GM12878 (cell line): ENCODE data around the gene TNFSF8. TPM values are rescaled to one million over a fixed set of nuclear protein-coding genes. Genes with fewer than 3 reads are reported as not detected.

Source experiments
- ATAC-seq: fragments of 200-7000 bp; cut with Tn5 transposase; 3 replicates; pipeline ENCODE4 v1.9.1; 2020; ENCODE audit warnings: mild to moderate bottlenecking, moderate library complexity
- BruUV-seq: library from RNA; stranded (reverse); fragments of 400-500 nt; replicated peaks from 2 replicates; lab custom pipeline; 2021; lab: Mats Ljungman, UMichigan
- CTCF ChIA-PET: fragments of 300-600 bp; sonication (Branson Sonifier 250); formaldehyde crosslinking; extraction: SDS; loops from one replicate; lab custom pipeline; 2021; ENCODE audit warnings: inconsistent platforms; lab: Yijun Ruan, JAX
- POLR2A ChIA-PET: fragments of 350-600 bp; formaldehyde crosslinking; extraction: SDS; loops from one replicate; lab custom pipeline; 2021; ENCODE audit warnings: inconsistent platforms; lab: Charles Lee
- RAD21 ChIA-PET: fragments of 300-600 bp; sonication (Branson Sonifier 250); formaldehyde crosslinking; loops from one replicate; lab custom pipeline; 2023; ENCODE audit warnings: antibody characterized with exemption; ENCODE audit not compliant: unreplicated experiment; lab: Charles Lee
- SMC1A ChIA-PET: fragments of 300-600 bp; sonication (Branson Sonifier 250); formaldehyde crosslinking; loops from one replicate; lab custom pipeline; 2023; ENCODE audit not compliant: unreplicated experiment, uncharacterized antibody; lab: Charles Lee
- DNase-seq: peaks from one replicate; pipeline ENCODE4 v3.0.0-alpha.2; 2011; ENCODE audit warnings: low read depth, low spot score
- FAIRE-seq: peaks from 3 replicates; lab custom pipeline; 2011; peaks lifted over from hg19 to GRCh38; lab: Jason Lieb, UNC
- H2AFZ ChIP-seq: 2 replicates; pipeline ENCODE4 v1.6.0; 2011; ENCODE audit warnings: low read depth, low read length, control low read depth; ENCODE audit not compliant: control insufficient read depth
- H3K27ac ChIP-seq: 2 replicates; pipeline ENCODE4 v1.5.1; 2011; ENCODE audit warnings: control low read depth; ENCODE audit not compliant: control insufficient read depth, insufficient read depth
- H3K27me3 ChIP-seq, 2 experiments: replicated peaks in 1 of 2; 2 replicates each; pipeline versions ENCODE4 v1.6.0 to v1.6.1; 2011; ENCODE audit warnings: low read length in 1 of 2; ENCODE audit not compliant: control insufficient read depth in 2 of 2, insufficient read depth in 2 of 2
- H3K36me3 ChIP-seq, 2 experiments: 2 replicates each; pipeline ENCODE4 v1.5.1; 2011; ENCODE audit warnings: low read length in 1 of 2; ENCODE audit not compliant: control insufficient read depth in 2 of 2, insufficient read depth in 2 of 2
- H3K4me1 ChIP-seq: 2 replicates; pipeline ENCODE4 v1.6.1; 2011; ENCODE audit warnings: mild to moderate bottlenecking, low read length, moderate library complexity, mixed read lengths; ENCODE audit not compliant: control insufficient read depth, insufficient read depth
- H3K4me2 ChIP-seq: 2 replicates; pipeline ENCODE4 v1.6.0; 2011; ENCODE audit warnings: control low read depth; ENCODE audit not compliant: control insufficient read depth, insufficient read depth
- H3K4me3 ChIP-seq: fragments of 200-600 bp; sonication (generic); 2 replicates; pipeline ENCODE4 v1.5.1; 2016
- H3K79me2 ChIP-seq: 2 replicates; pipeline ENCODE4 v1.6.0; 2011; ENCODE audit warnings: low read length; ENCODE audit not compliant: control insufficient read depth, insufficient read depth
- H3K9ac ChIP-seq: 2 replicates; pipeline ENCODE4 v1.8.0; 2011; ENCODE audit warnings: low read length, control low read depth, mixed read lengths; ENCODE audit not compliant: control insufficient read depth, insufficient read depth
- H3K9me3 ChIP-seq: replicated peaks from 3 replicates; pipeline ENCODE4 v1.5.1; 2011; ENCODE audit warnings: mild to moderate bottlenecking, low read length; ENCODE audit not compliant: control insufficient read depth, insufficient read depth
- H4K20me1 ChIP-seq: 2 replicates; pipeline ENCODE4 v1.6.0; 2011; ENCODE audit not compliant: control insufficient read depth, insufficient read depth
- BRCA1 ChIP-seq: IDR thresholded peaks from 2 replicates; pipeline ENCODE4 v1.6.1; 2011; ENCODE audit warnings: low read depth, low read length, improper control_type of control experiment
- EP300 ChIP-seq, 2 experiments: fragments of 150-350 bp in 1 of 2; IDR thresholded peaks; 2 replicates each; pipeline ENCODE4 v1.6.1; 2011 to 2012; ENCODE audit warnings: low read depth in 2 of 2, low read length in 2 of 2, borderline replicate concordance in 1 of 2, improper control_type of control experiment in 1 of 2, inconsistent platforms in 1 of 2; ENCODE audit not compliant: control insufficient read depth in 1 of 2
- HDGF ChIP-seq: fragments of 450-650 bp; IDR thresholded peaks from 2 replicates; pipeline ENCODE4 v1.6.1; 2016; ENCODE audit warnings: antibody characterized with exemption
- KLF5 ChIP-seq: fragments of 450-650 bp; IDR thresholded peaks from 2 replicates; pipeline ENCODE4 v1.6.1; 2014; ENCODE audit warnings: mild to moderate bottlenecking; ENCODE audit not compliant: partially characterized antibody
- RAD21 ChIP-seq: IDR thresholded peaks from 2 replicates; pipeline ENCODE4 v1.6.1; 2011; ENCODE audit warnings: mild to moderate bottlenecking, low read depth, low read length, moderate library complexity; ENCODE audit not compliant: insufficient read depth
- SREBF2 ChIP-seq: IDR thresholded peaks from 2 replicates; pipeline ENCODE4 v1.6.1; 2012; ENCODE audit warnings: mild to moderate bottlenecking, low read length
- TARDBP ChIP-seq: IDR thresholded peaks from 2 replicates; pipeline ENCODE4 v1.6.1; 2016; ENCODE audit warnings: borderline replicate concordance
- ZNF217 ChIP-seq: fragments of 450-650 bp; IDR thresholded peaks from 2 replicates; pipeline ENCODE4 v1.6.1; 2017; ENCODE audit warnings: antibody characterized with exemption, mild to moderate bottlenecking
- WGBS: methylation state at CpG from one replicate; pipeline ENCODE4 v1.1.6; 2016; ENCODE audit warnings: low lambda C conversion rate; ENCODE audit not compliant: insufficient replicate concordance, insufficient coverage; ENCODE audit errors: missing lambda C conversion rate; 5-methylcytosine and 5-hydroxymethylcytosine counted together
- in situ Hi-C: fragments of 300-500 bp; cut with MboI; formaldehyde crosslinking; loops from 9 replicates; pipeline ENCODE4 v1.14.3; 2018; ENCODE audit warnings: mixed read lengths
- intact Hi-C: fragments of 100-400 bp; cut with micrococcal nuclease; formaldehyde crosslinking; loops from one replicate; pipeline ENCODE4 v1.14.2; 2022; ENCODE audit not compliant: unreplicated experiment
- polyA plus RNA-seq, 11 experiments: library from polyadenylated mRNA; depleted of rRNA in 4 of 11; unstranded in 6 of 11; stranded (reverse) in 5 of 11; fragments of >200 nt; fragmentation: Nextera tagmentation in 4 of 11; fragmentation: Illumina TruSeq in 1 of 11; extraction: Ambion mirVana in 4 of 11; extraction: Trizol in 1 of 11; gene quantifications; 1 replicate in 1 of 11; 2 replicates in 10 of 11; pipeline versions ENCODE4 v1.2.1 to v1.2.3, GENCODE V29; 2011 to 2016; ENCODE audit warnings: inconsistent platforms in 2 of 11, missing spikeins in 2 of 11, low read depth in 1 of 11
- total RNA-seq, 4 experiments: library from RNA; depleted of rRNA in 3 of 4; stranded (reverse); fragments of >200 nt in 3 of 4; fragmentation: Illumina TruSeq in 1 of 4; extraction: Trizol in 1 of 4; gene quantifications; 2 replicates each; pipeline versions ENCODE4 v1.2.1 to v1.2.3, GENCODE V29; 2013 to 2021
- TF ChIP-seq, protein P1 (sequence below): fragments of 450-650 bp; conservative IDR thresholded peaks from 2 replicates; pipeline ENCODE4 v1.6.1; 2017; ENCODE audit warnings: mild to moderate bottlenecking, moderate library complexity

Gene TNFSF8
- total and polyA plus RNA-seq, 10 of the 15 experiments (the other 5 are each of a cell fraction or from before 2014, with no cell fraction given), result 0.10 to 0.29 (median 0.15) TPM; not detected in 7

GRCh38 chr9:114916481-114916880 lies 13.9 kb downstream of the TNFSF8 start:
- H3K27me3 ChIP-seq, result peaks cover 3 to 4% of the 10 kb centered on the region in 2 experiments; a peak in 2 of 4 replicates
- ATAC-seq, result no peak
- FAIRE-seq, result no peak
- H2AFZ ChIP-seq, result no peak overlapping the region
- no peaks in the 10 kb centered on the region; the same call in 1 of the 2 replicates for H4K20me1 ChIP-seq
- H3K9me3 ChIP-seq, result no peaks in the 10 kb centered on the region
- no peak overlapping the region for H3K4me2 ChIP-seq
- ChIA-PET CTCF (interaction anchor here (0.6 to 2.0 kb wide), 5 partner anchors 10 to 1945 kb away, joined by 3 to 6 read pairs (median 4); no protein-coding TSS in a partner anchor), SMC1A (interaction anchor here (1.5 kb wide), 1 partner anchor 83 kb away, joined by 3 read pairs; no protein-coding TSS in a partner anchor), RAD21 (no interaction called here), POLR2A (no interaction called here)
- BruUV-seq, result no TSS peak
- WGBS, result 34% methylated on average over 7 of the region's 7 CpGs
- TF ChIP-seq TARDBP (no peak), SREBF2 (no peak), RAD21 (no peak), EP300 (IDR thresholded peaks at IDR 0.05; ENCODE audit: borderline replicate concordance in 1 of 2, control insufficient read depth in 1 of 2, low read depth in 2 of 2, low read length in 2 of 2) (no peak), KLF5 (no peak), HDGF (no peak), BRCA1 (no peak), ZNF217 (no peak)
- TF ChIP-seq, protein P1, sequence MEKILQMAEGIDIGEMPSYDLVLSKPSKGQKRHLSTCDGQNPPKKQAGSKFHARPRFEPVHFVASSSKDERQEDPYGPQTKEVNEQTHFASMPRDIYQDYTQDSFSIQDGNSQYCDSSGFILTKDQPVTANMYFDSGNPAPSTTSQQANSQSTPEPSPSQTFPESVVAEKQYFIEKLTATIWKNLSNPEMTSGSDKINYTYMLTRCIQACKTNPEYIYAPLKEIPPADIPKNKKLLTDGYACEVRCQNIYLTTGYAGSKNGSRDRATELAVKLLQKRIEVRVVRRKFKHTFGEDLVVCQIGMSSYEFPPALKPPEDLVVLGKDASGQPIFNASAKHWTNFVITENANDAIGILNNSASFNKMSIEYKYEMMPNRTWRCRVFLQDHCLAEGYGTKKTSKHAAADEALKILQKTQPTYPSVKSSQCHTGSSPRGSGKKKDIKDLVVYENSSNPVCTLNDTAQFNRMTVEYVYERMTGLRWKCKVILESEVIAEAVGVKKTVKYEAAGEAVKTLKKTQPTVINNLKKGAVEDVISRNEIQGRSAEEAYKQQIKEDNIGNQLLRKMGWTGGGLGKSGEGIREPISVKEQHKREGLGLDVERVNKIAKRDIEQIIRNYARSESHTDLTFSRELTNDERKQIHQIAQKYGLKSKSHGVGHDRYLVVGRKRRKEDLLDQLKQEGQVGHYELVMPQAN, result no peak
- H3K9ac ChIP-seq, result no peak overlapping the region
- no peaks in the 10 kb centered on the region for H3K79me2 ChIP-seq
- no peaks in the 10 kb centered on the region for H3K36me3 ChIP-seq
- no peak overlapping the region for H3K4me3 ChIP-seq
- no peaks in the 10 kb centered on the region for H3K4me1 ChIP-seq
- in situ Hi-C loops (no loop called here), intact Hi-C loops (no loop called here)
- no peak overlapping the region for H3K27ac ChIP-seq
- DNase-seq, result no peak
